GM18861 (cell line): ENCODE data around the gene DNER.
"Not testable (repeated sequence)": the region's sequence is repeated elsewhere in the genome, so short reads cannot be mapped to it uniquely, and the experiment has no call there.

Experiments used
- ATAC-seq: cut with Tn5 transposase; IDR thresholded peaks from one replicate; pipeline ENCODE4 v1.9.1; 2021; ENCODE audit not compliant: unreplicated experiment

DNER gene

DNA sequence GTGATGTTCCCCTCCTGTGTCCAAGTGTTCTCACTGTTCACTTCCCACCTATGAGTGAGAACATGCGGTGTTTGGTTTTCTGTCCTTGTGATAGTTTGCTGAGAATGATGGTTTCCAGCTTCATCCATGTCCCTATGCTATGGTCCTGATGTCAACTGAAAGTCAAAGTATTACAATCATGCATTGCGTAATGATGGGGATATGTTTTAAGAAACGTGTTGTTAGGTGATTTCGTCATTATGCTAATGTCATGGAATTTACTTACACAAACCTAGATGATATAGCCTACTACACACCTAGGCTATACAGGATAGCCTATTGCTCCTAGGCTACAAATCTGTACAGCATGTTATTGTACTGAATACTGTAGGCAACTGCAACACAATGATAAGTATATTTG is 207.7 kb downstream of the DNER start:
- not testable (repeated sequence) for ATAC-seq

DNA sequence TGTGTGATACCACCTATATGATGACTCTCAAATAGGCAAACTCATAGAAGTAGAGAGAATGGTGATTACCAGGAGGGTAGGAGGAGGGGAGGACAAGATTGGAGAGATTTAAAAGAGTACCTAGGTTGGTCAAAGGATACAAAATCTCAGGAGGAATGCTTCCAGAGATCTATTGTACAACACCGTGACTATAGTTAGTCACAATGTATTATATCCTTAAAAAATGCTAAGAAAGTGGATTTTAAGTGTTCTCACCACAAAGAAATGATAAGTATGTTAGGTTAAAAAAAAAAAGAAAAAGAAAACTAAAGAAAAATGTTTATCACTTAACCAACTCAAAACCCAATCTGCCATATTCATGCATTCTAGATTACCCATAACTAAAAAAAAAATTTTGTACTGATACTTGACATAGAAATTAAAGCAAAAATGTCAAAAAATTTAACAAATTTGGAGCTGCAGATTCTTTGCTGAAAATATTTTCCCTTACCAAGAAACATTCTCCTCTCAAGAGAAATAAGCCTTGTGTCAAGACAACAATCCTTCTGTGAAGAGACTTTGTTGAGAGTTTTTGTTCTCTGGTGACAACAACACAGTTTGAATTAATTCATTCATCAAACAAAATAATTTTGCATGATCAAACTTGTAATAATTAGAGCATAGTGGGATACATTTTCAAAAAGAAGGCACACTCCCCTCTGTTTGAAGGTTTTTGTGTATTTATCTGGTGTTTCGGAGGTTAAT is 213.1 kb downstream of the DNER start:
- ATAC-seq, result no peak

DNA sequence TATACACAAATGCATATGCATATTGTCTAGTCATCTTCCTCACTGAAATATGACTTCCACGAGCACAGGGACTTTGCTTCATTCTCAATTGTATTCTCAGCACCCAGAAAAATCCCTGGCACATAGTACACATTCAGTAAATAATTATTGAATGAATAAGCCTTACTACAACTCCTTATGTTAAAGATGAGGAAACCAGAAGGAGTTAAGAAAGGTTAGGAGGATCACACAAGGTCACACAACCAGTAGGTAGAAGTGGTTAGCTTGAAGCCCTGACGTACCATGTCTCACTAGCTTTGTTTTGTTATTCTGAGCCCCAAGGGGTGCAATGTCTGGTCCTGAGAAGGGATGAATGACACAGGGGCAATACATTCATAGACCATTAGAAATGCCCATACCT is 222.3 kb downstream of the DNER start:
- no peak for ATAC-seq

DNA sequence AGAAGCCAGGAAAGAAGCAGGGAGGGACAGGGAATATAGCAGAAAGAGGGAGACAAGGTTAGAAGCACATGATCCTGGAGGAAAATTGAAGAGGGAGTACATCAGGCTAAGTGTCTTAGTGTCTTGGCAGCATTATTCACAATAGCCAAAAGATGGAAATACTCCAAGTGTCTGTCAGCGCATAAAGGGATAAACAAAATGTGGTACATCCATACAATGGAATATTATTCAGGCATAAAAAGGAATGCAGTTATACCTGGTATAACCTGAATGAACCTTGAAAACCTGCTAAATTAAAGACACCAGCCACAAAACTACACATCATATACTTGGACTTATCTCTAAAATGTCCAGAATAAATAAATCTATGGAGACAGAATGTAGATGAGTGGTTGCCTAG is 224.2 kb downstream of the DNER start:
- no peak for ATAC-seq

DNA sequence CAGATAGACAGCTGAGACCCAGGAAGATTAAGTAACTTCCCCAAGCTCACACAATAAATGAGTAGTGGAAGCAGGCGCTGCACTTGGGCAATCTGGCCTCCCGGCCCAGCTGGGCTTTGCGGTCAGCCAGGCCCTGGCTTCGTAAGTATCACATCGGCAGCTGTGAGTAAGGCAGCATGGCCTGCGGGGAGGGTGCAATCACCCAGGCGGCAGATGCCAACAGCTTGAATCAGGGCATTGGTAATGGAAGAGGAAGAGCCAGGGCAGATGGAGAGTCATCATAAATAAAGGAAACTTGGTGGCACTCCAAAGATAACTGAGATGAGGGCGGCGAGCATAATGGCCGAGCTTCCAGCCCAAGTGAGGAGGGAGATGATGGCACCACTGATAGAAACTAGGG is 225.3 kb downstream of the DNER start:
- ATAC-seq, result no peak

DNA sequence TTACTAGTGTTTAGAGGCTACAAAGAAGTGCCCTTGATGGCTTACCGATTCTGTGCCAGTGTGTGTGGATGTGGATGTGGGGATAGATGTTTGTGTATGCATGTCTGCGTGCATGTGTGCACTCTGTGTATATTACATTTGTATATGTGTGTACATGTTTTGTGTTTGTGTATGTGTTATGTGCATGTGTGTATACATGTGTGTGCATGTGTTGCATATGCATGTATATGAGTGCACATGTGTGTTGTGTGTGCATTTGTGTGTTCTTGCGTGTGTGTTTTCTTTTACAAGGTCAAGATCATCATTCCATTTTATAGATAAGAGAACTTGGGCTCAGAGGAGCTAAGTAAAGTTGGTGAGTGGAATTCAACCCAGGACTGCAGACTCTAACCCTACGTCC is 226.1 kb downstream of the DNER start:
- ATAC-seq, result no peak

DNA sequence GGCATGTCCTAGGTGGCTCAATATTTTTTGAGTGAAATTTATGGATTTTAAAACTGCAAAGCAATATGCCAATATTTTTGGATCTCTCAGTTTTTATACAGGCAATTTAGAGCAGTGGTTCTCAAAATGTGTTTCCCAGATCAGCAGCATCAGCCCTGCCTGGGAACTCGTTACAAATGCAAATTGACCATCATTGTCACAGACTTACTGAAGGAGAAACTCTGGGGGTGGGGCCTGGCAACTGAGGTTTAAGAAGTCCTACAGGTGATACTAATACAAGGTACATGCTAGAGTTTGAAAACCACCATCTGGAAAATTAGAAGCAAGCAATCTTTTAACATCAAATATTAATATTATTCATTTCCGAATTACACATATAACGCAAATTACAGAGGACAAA is 227.7 kb downstream of the DNER start:
- no peak for ATAC-seq

DNA sequence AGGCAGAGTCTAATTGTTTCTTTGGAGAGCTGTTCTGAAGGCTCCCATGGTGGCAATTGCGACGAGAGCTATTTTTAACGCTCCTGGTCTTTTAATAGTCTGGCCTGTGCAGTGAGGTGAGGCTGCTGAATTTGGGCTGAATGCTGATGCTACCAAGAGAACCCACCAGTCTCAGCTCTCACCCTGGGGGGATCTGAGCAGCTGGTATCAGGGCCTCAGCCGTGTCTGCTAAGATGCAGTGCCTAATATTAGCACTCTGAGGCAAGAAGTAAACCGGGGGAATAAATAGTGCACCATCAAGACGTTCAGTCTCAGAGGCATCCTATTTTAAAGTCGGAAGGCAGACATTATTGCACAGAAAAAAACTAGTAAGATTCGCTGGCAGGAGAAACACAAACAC is 228.5 kb downstream of the DNER start:
- ATAC-seq, result no peak

DNA sequence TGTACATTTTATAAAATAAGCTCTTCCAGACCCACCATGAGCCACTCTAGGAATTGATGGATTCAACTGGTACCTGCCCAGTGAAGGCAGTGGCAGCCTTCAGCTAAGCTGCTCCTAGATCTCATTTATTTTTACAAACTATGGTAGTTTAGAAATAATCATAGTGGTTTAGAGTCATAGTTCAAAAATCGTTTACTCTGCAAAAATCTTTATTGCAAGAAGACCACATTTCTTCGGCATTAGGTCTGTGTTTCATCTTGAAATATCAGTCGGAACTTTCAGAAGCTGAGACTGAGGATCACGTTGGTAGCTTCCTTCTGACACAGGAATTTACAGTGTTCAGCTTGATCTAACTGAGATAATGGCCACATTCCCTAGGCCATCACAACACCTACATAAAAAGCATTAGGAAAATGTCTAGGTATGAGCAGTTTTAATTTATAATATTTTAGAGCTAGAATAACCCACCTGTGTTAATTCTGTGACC is 237.0 kb downstream of the DNER start:
- ATAC-seq, result no peak

DNA sequence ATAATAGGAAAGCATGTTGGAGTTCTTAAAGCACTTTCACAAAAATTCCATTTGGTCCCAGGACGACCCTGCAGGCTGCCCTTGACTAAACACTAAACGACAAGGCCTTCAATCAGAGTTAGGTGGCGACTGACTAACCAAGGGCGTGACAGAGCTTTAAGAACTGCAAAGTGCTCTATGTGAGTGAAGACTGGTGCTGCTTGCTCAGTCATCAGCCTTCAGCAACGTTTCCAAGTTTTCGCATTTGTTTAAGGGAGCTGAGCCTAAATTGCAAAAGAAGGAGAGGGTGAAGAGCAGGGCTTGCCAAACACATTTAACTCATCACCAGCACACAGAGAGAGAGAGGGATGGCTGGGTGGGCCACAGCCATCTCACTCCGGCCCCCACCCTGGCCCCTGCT is 238.6 kb downstream of the DNER start:
- no peak for ATAC-seq

DNA sequence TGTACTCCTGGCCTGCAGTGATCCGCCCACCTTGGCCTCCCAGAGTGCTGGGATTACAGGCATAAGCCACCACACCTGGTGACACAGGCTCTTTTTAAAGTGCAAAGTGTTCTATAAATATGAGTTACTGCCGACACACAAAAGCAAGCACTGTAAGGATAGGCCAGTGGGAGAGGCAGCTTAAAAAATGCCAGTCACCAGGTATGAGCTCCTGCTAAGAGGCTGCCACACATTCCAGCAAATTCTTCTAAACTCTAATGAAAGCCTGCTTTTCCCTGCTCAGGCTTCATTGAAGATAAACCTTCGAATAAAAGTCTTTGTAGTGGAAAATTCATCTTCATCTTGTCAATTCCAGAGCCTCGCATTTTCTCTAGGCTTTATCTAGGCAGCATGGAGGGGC is 240.2 kb downstream of the DNER start:
- ATAC-seq, result no peak

DNA sequence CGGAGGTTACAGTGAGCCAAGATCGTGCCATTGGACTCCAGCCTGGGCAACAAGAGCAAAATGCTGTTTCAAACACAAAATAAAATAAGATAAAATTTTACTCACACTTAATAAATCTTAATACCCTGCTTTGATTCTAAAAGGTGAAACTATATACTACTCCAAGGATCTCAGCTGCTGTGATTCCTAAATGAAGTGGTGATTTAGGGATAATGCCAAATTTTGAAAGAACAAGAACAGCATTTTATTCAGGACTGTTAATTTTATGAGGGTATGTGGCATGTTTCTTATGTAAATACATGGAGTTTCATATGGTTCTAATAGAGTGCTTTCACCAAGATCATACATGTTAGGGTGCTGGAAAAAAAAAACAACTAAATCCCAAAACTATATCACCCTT is 243.6 kb downstream of the DNER start:
- no peak for ATAC-seq

DNA sequence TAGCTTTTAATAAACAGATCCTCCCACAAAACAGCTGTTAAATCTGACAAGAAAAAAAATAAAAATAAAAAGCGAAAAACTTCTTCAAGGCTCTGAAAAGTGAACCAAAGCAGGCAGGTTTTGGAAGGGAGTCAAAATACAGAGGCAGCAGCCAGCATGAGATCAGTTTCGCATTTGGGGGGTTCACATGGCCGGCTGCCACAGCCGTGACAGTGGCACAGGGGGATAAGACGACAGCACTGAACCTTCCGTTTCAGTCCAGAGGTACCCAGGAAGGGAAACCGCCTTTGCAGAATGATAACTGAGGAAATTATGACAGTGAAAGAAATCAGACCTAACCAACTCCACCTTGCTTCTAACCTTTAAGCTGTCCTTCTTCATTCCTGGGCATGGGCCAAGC is 246.6 kb downstream of the DNER start:
- no peak for ATAC-seq

DNA sequence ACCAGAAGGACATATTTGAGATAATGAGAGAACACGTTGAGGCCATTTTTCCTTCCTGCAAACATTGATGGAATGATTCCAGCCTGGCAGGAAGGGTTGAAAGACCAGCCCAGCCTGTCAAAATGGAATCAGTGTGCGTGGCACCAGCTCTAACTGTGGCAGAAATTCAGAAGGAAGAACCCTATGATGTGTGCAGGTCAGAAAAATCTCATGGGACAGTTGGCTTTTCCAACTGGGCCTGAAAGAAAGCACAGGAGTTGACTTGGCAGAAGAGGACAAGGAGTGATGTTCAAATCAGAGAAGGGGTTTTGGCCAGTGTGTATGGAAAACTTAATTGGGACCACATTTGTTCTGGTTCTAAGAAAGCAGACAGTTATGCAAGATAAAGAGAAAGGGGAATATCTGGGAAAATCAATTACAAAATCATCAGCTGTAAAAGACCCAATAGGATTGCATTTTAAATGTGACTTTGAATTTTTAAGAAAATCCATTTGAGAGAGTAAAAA is 250.5 kb downstream of the DNER start:
- no peak for ATAC-seq

DNA sequence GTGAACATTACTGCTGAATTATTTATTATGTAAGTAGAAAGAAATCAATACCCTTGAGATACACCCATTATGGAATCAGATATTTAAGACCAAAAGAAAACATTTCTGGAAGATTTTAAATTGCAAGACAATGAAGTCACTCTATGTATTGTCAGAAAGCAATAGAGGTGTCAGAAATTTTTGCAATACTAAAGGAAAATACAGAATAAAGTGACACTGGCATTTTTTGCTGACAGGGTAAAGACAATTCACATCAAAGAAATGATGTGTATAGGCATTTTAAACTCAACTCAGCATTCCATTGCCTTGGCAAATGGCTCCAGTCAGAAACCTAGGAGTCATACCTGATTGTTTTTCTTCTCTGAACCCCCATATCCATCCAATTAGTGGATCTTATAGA is 252.2 kb downstream of the DNER start:
- no peak for ATAC-seq

DNA sequence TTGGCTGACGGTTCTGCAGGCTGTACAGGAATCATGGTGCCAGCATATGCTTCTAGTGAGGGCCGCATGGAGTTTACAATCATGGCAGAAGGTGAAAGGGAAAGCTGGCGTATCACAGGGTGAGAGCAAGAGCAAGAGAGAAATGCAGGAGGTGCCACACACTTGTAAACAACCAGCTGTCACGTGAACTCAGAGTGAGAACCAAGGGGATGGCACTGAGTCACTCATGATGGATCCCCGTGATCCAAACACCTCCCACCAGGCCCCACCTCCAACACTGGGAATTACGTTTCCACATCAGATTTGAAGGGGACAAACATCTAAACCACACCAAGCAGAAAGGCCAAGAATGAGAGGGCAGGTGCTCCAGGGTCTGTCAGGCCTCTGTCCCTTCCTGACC is 258.3 kb downstream of the DNER start:
- no peak for ATAC-seq

DNA sequence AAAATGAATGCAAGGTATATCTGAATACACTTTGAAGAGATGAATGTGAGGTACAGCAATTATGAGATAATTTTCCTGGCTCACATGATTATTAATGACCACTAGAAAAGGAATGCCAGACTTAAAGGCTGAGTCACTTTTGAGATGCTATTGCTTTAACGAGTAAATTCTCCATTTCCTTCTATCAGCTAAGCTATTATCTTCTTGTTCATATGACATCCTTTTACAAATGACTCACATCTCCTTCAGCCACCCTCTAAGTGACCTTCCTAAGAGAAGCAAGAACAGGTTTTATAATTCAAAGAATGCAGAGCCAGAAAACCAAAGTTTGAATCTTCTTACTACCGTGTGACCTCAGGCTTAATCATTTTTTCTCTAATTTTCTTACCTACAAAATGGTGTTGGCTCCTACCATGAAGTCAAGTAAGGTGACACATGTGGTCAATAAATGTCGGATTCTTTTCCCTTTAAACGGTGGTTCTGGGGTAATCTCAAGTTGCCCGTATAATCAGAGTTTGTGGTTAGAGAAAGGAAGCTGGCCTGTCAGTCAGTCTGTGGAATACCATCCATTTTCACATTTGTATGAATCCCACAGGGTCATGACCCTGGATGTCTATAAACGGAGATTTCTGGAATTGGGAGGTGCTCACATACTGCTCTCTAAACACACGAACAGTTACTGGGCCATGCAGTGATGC is 259.3 kb downstream of the DNER start:
- ATAC-seq, result no peak

DNA sequence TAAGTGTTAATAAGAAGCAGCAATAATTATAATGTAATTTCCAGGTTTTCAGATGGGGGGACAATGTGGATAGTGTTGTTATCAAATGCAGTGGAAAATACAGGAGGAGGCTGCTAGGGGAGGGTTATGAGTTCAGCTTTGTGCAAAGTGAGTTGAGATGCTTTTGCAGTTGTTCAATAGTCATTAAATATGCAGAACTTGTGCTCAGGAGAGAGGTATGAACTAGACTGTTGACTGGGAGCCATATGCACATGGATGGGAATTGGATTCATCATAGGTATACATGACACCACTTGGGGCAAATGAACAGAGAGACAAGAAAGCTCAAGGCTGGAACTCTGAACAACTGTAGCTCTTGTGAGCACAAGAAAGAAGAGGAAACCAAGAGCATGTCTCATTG is 261.1 kb downstream of the DNER start:
- ATAC-seq, result no peak

DNA sequence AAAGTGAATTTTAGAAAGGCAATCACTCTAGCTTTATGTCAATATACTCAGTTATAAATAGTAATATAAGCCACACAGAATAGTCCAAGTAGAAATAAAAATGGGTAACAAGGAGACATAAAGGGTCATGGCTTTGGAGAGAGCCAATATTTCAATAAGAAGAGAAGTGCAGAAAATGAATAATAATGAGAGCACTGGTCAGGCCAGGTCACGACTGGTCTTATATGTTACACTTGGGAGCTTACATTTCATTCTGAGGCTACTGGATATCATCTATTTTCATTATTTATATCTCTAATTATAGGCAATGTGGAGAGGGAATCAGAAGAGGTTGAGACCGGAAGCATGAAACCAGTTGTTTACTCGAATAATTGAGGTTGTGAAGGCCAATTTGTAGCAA is 262.5 kb downstream of the DNER start:
- ATAC-seq, result no peak

DNA sequence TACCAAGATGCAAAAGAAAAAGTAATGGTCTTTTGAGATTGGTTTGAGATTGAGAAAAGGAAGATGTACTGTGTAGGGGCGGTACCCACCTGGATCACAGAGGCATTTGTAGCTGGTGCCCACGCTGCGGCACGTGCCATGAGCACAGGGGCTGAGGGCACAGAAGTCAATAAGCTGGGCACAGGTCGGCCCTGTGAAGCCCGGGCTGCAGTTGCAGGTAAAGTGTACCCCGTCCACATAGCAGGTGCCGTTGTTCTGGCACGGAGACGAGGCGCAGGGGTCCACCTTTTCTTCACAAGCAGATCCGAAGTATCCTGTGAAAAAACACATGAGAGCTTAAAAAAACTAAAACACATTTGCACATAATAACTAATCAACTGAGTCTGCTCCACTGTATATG is 267.1 kb downstream of the DNER start:
- ATAC-seq, result no peak

DNA sequence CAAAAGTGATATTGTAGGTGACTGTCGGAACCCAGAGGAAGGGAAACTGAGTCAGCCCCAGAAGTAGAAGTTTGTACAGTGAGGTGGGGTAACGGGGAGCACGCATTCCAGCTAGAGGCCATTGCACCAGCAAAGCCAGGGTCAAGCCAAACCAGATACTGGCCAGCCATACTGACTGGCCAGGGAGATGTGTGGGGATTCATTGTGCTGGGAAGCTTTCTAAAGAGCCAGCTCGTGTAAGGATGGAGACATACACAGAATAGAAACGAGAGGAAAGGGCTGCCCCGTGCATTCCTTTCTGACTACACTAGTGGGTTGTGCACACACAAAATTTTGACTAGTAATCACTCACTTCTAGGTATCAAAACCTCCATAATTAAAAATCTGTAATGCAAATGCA is 268.0 kb downstream of the DNER start:
- no peak for ATAC-seq

DNA sequence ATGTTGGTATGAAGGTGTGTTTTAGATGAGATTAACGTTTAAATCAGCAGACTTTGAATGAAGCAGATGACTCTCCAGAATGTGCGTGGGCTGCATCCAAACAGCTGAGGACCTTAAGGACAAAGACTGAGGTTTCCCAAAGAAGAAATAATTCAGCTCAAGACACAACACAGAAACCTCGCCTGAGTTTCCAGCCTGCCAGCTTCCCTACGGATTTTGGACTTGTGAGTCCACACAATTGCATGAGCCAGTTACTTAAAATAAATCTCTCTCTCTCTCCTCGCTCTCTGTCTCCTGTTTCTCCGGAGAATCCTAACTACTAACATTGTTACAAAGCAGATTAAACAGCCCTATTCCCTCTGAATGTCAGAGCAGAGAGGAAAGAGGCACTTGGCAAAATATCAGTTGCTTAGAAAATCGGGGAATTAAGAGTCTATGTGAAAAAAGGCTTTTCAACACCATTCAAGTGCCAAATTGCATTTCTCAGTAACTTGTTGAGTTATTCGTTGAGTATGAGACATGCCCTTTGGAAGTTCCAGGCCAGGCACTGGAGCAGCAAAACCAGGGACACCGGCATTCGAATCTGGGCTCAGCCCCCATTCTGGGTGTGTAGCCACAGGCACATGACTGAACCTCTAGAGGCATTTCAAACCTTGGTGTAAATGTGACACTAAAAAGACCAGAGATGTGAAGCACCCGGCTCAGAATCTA is 268.7 kb downstream of the DNER start:
- no peak for ATAC-seq
